Effector memory CD8-positive, alpha-beta T cell (primary cell): ENCODE results near the gene PCDHA7.
"Not testable (repeated sequence)": the region's sequence is repeated elsewhere in the genome, so short reads cannot be mapped to it uniquely, and the experiment has no call there.

Source experiments
- ATAC-seq: fragments of 150-1000 bp; cut with Tn5 transposase; replicated peaks from 2 replicates; pipeline ENCODE4 v1.10.0; 2021; ENCODE audit warnings: mild to moderate bottlenecking, moderate library complexity
- DNase-seq, 3 experiments: peaks; one replicate each; pipeline ENCODE4 v3.0.0; 2021
- H3K27ac Mint-ChIP-seq, 2 donors: one replicate each; pipeline ENCODE4 v1.8.0; 2022; ENCODE audit warnings: mild to moderate bottlenecking in 2 of 2, mixed read lengths in 2 of 2, moderate library complexity in 2 of 2
- H3K27me3 Mint-ChIP-seq, 2 donors: one replicate each; pipeline ENCODE4 v1.8.0; 2022; ENCODE audit warnings: mixed read lengths in 2 of 2
- H3K36me3 Mint-ChIP-seq: one replicate; pipeline ENCODE4 v1.8.0; 2022; ENCODE audit warnings: mild to moderate bottlenecking, moderate library complexity, mixed read lengths; ENCODE audit not compliant: insufficient read depth
- H3K4me1 Mint-ChIP-seq, 2 donors: one replicate each; pipeline ENCODE4 v1.8.0; 2022; ENCODE audit warnings: low read depth in 2 of 2, mixed read lengths in 2 of 2
- H3K4me3 Mint-ChIP-seq, 2 donors: one replicate each; pipeline ENCODE4 v1.8.0; 2022; ENCODE audit warnings: mild to moderate bottlenecking in 2 of 2, mixed read lengths in 2 of 2, moderate library complexity in 2 of 2
- H3K9me3 Mint-ChIP-seq, 2 donors: one replicate each; pipeline ENCODE4 v1.8.0; 2022; ENCODE audit warnings: mixed read lengths in 2 of 2
- total RNA-seq, 9 experiments: gene quantifications; one replicate each; lab custom pipeline; 2026; lab: John Stamatoyannopoulos, UW

The PCDHA7 gene, protein sequence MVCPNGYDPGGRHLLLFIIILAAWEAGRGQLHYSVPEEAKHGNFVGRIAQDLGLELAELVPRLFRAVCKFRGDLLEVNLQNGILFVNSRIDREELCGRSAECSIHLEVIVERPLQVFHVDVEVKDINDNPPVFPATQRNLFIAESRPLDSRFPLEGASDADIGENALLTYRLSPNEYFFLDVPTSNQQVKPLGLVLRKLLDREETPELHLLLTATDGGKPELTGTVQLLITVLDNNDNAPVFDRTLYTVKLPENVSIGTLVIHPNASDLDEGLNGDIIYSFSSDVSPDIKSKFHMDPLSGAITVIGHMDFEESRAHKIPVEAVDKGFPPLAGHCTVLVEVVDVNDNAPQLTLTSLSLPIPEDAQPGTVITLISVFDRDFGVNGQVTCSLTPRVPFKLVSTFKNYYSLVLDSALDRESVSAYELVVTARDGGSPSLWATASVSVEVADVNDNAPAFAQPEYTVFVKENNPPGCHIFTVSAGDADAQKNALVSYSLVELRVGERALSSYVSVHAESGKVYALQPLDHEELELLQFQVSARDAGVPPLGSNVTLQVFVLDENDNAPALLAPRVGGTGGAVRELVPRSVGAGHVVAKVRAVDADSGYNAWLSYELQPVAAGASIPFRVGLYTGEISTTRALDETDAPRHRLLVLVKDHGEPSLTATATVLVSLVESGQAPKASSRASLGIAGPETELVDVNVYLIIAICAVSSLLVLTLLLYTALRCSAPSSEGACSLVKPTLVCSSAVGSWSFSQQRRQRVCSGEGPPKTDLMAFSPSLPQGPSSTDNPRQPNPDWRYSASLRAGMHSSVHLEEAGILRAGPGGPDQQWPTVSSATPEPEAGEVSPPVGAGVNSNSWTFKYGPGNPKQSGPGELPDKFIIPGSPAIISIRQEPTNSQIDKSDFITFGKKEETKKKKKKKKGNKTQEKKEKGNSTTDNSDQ
- total RNA-seq = 0 to 0.03 (median 0) reads per million in 9 experiments

DNA sequence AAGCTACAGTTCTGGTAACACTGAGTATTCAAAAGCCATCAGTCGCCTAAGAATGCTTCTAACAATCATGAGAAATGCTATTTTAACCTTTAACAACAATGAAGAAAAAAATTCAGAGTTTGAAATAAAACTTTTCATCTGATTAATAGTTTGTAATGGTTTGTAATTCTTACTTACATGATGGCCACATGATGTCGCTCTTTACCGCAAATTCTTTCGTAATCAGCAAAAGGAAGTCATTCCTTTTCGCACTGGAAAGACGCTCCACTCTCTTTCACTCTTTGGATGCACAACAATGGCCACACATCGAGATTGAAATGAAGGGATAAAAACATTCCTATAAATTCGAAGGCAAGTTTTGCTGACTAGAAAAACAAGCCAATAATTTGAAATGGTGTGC lies at the start of gene PCDHA7:
Gene PCDHA7, plus strand, starts transcription at position 277 of the 400 bp plus-strand sequence. Its CDS starts 115 bp downstream, at position 392.
- DNase-seq (no peak), ATAC-seq (no peak)
- no peaks in the 10 kb centered on the region for H3K4me1 Mint-ChIP-seq
- no peaks in the 10 kb centered on the region for H3K36me3 Mint-ChIP-seq
- H3K27ac Mint-ChIP-seq = no peak within 1 kb of the TSS
- H3K27me3 Mint-ChIP-seq = peaks cover 15 to 24% of the 10 kb centered on the region in 2 donors
- H3K9me3 Mint-ChIP-seq = no peaks in the 10 kb centered on the region
- H3K4me3 Mint-ChIP-seq = no peak within 1 kb of the TSS

DNA sequence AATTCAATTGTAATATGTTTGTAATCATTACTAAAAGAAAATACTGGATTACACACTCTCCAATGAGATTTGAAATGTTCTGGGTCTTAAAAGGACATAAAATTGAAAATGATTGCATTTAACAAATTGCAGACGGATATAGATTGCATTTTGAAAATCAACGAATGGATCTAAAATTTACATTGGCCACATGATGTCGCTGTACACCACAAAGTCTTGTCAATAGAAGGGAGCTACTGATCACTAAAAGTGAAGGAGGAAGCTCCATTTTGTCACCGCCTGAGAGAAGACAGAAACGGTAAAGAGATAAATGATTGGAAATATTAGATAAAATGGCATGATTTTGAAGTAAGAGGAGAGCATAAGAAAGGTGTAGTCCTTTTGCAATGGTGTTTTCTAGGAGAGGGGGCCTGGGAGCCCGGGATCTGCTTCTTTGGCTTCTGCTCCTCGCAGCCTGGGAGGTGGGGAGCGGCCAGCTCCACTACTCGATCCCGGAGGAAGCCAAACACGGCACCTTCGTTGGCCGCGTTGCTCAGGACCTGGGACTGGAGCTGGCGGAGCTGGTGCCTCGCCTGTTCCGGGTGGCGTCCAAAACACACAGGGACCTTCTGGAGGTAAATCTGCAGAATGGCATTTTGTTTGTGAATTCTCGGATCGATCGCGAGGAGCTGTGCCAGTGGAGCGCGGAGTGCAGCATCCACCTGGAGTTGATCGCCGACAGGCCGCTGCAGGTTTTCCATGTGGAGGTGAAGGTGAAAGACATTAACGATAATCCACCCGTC lies 48.0 kb upstream of the PCDHA7 start, which contains the start of gene PCDHA1:
Gene PCDHA1, plus strand, starts transcription at position 236 of the 782 bp plus-strand sequence.
- no peak for ATAC-seq
- no peak within 1 kb of the TSS for H3K27ac Mint-ChIP-seq
- no peak for DNase-seq
- H3K36me3 Mint-ChIP-seq = no peaks in the 10 kb centered on the region
- peaks cover 14 to 28% of the 10 kb centered on the region in 2 donors for H3K27me3 Mint-ChIP-seq
- no peak within 1 kb of the TSS for H3K4me3 Mint-ChIP-seq
- H3K9me3 Mint-ChIP-seq = peaks cover 11 to 20% of the 10 kb centered on the region in 2 donors
- no peaks in the 10 kb centered on the region for H3K4me1 Mint-ChIP-seq

DNA sequence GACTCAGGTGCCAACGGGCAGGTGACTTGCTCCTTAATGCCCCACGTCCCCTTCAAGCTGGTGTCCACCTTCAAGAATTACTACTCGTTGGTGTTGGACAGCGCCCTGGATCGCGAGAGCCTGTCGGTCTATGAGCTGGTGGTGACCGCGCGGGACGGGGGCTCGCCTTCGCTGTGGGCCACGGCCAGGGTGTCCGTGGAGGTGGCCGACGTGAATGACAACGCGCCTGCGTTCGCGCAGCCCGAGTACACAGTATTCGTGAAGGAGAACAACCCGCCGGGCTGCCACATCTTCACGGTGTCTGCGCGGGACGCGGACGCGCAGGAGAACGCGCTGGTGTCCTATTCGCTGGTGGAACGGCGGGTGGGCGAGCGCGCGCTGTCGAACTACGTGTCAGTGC lies 46.6 kb upstream of the PCDHA7 start:
- not testable (repeated sequence) for H3K27ac Mint-ChIP-seq, H3K4me3 Mint-ChIP-seq, H3K4me1 Mint-ChIP-seq, H3K36me3 Mint-ChIP-seq, ATAC-seq, DNase-seq
- Mint-ChIP-seq H3K9me3 (peaks cover 7 to 11% of the 10 kb centered on the region in 2 donors), H3K27me3 (peaks cover 21 to 29% of the 10 kb centered on the region in 2 donors)

DNA sequence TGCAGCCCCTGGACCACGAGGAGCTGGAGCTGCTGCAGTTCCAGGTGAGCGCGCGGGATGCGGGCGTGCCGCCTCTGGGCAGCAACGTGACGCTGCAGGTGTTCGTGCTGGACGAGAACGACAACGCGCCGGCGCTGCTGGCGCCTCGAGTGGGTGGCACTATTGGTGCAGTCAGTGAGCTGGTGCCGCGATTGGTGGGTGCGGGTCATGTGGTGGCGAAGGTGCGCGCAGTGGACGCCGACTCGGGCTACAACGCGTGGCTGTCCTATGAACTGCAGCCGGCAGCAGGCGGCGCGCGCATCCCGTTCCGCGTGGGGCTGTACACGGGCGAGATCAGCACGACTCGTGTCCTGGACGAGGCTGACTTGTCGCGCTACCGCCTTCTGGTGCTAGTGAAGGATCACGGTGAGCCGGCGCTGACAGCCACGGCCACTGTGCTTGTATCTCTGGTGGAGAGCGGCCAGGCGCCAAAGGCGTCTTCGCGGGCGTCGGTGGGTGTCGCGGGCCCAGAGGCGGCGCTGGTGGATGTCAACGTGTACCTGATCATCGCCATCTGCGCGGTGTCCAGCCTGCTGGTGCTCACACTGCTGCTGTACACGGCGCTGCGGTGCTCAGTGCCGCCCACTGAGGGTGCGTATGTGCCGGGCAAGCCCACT lies 46.1 kb upstream of the PCDHA7 start:
- H3K4me3 Mint-ChIP-seq, H3K27ac Mint-ChIP-seq, ATAC-seq, H3K4me1 Mint-ChIP-seq, H3K36me3 Mint-ChIP-seq, DNase-seq: not testable (repeated sequence)
- Mint-ChIP-seq H3K9me3 (peaks cover 7 to 11% of the 10 kb centered on the region in 2 donors), H3K27me3 (peaks cover 27 to 34% of the 10 kb centered on the region in 2 donors)

DNA sequence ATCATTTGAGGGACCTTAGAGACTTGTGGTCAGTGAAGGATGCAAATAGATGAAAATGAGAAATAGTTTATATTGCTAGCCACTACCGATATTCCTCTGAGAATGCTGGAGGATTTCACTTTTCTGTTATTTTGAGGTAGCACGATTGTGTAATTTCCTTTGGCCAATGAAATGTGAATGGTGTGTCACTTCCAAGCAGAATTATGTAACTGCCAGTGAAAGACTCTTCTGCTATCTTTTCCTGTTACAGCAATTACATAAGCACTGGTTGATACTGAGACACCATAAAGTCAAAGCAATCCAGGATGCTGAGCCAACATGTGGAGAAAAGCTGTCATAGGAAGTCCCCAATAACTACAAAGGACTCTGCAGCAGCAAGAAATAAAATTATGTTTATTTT lies 43.0 kb upstream of the PCDHA7 start:
- Mint-ChIP-seq H3K9me3 (peaks cover 0 to 2% of the 10 kb centered on the region in 2 donors), H3K27ac (no peak overlapping the region), H3K4me3 (no peak overlapping the region), H3K36me3 (no peaks in the 10 kb centered on the region), H3K4me1 (no peaks in the 10 kb centered on the region), H3K27me3 (peaks cover 26 to 30% of the 10 kb centered on the region in 2 donors)
- ATAC-seq (no peak), DNase-seq (no peak)

DNA sequence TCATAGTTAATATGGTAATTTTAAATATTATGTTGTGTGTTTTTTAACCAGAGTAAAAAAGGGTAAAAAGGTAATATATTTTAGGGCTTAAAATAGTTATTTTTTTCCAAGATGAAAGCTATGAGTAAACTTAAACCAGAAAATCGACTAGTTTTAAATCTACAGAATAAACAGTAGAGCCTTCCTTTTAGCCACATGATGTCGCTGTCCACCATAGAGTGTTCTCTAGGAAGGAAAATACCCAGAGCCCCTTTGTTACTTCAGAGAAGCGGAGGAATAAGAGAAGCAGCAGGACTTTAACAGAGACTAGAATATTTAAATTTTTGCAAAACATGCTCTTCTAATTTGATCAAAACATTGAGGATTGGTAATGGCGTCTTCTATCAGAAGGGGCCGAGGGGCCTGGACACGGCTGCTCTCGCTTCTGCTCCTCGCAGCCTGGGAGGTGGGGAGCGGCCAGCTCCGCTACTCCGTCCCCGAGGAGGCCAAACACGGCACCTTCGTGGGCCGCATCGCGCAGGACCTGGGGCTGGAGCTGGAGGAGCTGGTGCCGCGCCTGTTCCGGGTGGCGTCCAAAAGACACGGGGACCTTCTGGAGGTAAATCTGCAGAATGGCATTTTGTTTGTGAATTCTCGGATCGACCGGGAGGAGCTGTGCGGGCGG lies 39.3 kb upstream of the PCDHA7 start, which contains the start of gene PCDHA2:
Gene PCDHA2, plus strand, starts transcription at position 258 of the 664 bp plus-strand sequence.
- H3K4me1 Mint-ChIP-seq = no peaks in the 10 kb centered on the region
- peaks cover 21 to 23% of the 10 kb centered on the region in 2 donors for H3K27me3 Mint-ChIP-seq
- DNase-seq (no peak), ATAC-seq (no peak)
- peaks cover 0 to 2% of the 10 kb centered on the region in 2 donors for H3K9me3 Mint-ChIP-seq
- H3K36me3 Mint-ChIP-seq = no peaks in the 10 kb centered on the region
- no peak within 1 kb of the TSS for H3K4me3 Mint-ChIP-seq
- no peak within 1 kb of the TSS for H3K27ac Mint-ChIP-seq

DNA sequence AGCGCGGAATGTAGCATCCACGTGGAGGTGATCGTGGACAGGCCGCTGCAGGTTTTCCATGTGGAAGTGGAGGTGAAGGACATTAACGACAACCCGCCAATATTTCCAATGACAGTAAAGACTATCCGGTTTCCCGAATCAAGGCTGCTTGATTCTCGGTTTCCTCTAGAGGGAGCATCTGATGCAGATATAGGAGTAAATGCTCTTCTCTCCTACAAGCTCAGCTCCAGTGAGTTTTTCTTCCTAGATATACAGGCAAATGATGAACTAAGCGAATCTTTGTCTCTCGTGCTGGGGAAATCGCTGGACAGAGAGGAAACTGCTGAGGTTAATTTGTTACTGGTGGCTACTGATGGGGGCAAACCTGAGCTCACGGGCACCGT lies 38.8 kb upstream of the PCDHA7 start:
- peaks cover 18 to 25% of the 10 kb centered on the region in 2 donors for H3K27me3 Mint-ChIP-seq
- H3K9me3 Mint-ChIP-seq = peaks cover 0 to 2% of the 10 kb centered on the region in 2 donors
- no peak for ATAC-seq
- H3K4me3 Mint-ChIP-seq = no peak overlapping the region
- H3K4me1 Mint-ChIP-seq = no peaks in the 10 kb centered on the region
- DNase-seq = no peak
- no peak overlapping the region for H3K27ac Mint-ChIP-seq
- H3K36me3 Mint-ChIP-seq = no peaks in the 10 kb centered on the region

DNA sequence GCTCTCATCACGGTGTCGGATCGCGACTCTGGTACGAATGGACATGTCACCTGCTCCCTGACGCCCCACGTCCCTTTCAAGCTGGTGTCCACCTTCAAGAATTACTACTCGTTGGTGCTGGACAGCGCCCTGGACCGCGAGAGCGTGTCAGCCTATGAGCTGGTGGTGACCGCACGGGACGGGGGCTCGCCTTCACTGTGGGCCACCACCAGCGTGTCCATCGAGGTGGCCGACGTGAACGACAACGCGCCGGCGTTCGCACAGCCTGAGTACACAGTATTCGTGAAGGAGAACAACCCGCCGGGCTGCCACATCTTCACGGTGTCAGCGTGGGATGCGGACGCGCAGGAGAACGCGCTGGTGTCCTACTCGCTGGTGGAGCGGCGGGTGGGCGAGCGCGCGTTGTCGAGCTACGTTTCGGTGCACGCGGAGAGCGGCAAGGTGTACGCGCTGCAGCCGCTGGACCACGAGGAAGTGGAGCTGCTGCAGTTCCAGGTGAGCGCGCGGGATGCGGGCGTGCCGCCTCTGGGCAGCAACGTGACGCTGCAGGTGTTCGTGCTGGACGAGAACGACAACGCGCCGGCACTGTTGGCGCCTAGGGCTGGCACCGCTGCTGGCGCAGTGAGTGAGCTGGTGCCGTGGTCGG lies 37.9 kb upstream of the PCDHA7 start:
- H3K4me1 Mint-ChIP-seq, DNase-seq, H3K4me3 Mint-ChIP-seq, H3K9me3 Mint-ChIP-seq, H3K36me3 Mint-ChIP-seq, H3K27ac Mint-ChIP-seq, ATAC-seq: not testable (repeated sequence)
- H3K27me3 Mint-ChIP-seq = peaks cover 18 to 25% of the 10 kb centered on the region in 2 donors

DNA sequence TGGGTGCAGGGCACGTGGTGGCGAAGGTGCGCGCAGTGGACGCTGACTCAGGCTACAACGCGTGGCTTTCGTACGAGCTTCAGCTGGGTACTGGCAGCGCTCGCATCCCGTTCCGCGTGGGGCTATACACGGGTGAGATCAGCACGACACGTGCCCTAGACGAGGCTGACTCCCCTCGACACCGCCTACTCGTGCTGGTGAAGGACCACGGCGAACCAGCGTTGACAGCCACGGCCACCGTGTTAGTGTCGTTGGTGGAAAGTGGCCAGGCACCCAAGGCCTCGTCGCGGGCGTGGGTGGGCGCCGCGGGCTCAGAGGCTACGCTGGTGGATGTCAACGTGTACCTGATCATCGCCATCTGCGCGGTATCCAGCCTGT lies 37.4 kb upstream of the PCDHA7 start:
- Mint-ChIP-seq H3K4me3 (no peak overlapping the region), H3K36me3 (no peaks in the 10 kb centered on the region), H3K27ac (no peak overlapping the region), H3K27me3 (peaks cover 18 to 25% of the 10 kb centered on the region in 2 donors), H3K9me3 (peaks cover 0 to 2% of the 10 kb centered on the region in 2 donors), H3K4me1 (no peaks in the 10 kb centered on the region)
- ATAC-seq (no peak), DNase-seq (no peak)

DNA sequence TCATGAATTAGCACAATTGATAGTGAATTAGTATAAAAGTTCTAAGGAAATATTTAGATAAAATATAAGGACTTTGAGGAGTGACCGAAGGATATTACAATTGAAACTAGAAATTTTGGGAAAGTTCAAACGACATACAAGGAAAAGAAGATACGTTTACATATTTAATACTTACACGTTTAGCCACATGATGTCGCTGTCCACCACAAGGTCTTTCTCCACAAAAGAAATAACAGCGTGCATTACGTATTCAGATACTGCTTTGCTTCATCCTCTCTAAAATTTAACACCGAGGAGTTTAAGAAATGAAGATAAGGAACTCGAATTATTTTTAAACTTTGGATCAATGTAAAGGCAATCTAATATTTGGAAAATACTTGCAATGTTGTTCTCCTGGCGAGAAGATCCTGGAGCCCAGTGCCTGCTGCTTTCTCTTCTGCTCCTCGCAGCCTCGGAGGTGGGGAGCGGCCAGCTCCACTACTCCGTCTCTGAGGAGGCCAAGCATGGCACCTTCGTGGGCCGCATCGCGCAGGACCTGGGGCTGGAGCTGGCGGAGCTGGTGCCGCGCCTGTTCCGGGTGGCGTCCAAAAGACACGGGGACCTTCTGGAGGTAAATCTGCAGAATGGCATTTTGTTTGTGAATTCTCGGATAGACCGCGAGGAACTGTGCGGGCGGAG lies 33.1 kb upstream of the PCDHA7 start, which contains the start of gene PCDHA3:
Gene PCDHA3, plus strand, starts transcription at position 242 of the 678 bp plus-strand sequence.
- no peak for DNase-seq
- Mint-ChIP-seq H3K4me3 (no peak within 1 kb of the TSS), H3K4me1 (no peaks in the 10 kb centered on the region)

DNA sequence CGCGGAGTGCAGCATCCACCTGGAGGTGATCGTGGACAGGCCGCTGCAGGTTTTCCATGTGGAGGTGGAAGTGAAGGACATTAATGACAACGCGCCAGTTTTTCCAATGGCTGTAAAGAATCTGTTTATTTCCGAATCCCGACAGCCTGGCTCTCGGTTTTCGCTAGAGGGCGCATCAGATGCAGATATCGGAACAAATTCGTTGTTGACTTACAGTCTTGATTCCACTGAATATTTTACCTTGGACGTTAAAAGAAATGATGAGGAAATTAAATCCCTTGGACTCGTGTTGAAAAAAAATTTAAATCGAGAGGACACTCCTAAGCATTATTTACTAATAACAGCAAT lies 32.6 kb upstream of the PCDHA7 start:
- peaks cover 3% of the 10 kb centered on the region for H3K36me3 Mint-ChIP-seq
- DNase-seq (no peak), ATAC-seq (no peak)
- no peak overlapping the region for H3K27ac Mint-ChIP-seq
- H3K4me3 Mint-ChIP-seq = no peak overlapping the region
- no peaks in the 10 kb centered on the region for H3K4me1 Mint-ChIP-seq
- peaks cover 21 to 29% of the 10 kb centered on the region in 2 donors for H3K27me3 Mint-ChIP-seq
- peaks cover 0 to 6% of the 10 kb centered on the region in 2 donors for H3K9me3 Mint-ChIP-seq

More for the DNA sequence above, 33.1 kb upstream of the PCDHA7 start, which contains the start of gene PCDHA3:
- Mint-ChIP-seq H3K27me3 (peaks cover 16 to 25% of the 10 kb centered on the region in 2 donors), H3K36me3 (peaks cover 3% of the 10 kb centered on the region), H3K9me3 (peaks cover 0 to 6% of the 10 kb centered on the region in 2 donors), H3K27ac (no peak within 1 kb of the TSS)
- ATAC-seq = no peak
